Adipose tissue (tissue), 3 donors: ENCODE data around the gene UVSSA. TPM values are rescaled to one million over a fixed set of nuclear protein-coding genes. Genes with fewer than 3 reads are reported as not detected.
"Not testable (repeated sequence)": the region's sequence is repeated elsewhere in the genome, so short reads cannot be mapped to it uniquely, and the experiment has no call there.

Experiments
- H3K27ac ChIP-seq: one replicate; pipeline ENCODE4 v1.5.1; 2013; ENCODE audit warnings: low read depth, low read length
- WGBS, 3 donors: extraction: QIAGEN DNeasy Blood & Tissue Kit; methylation state at CpG; one replicate each; pipeline ENCODE4 v1.1.7; 2013; 5-methylcytosine and 5-hydroxymethylcytosine counted together
- polyA plus RNA-seq, 3 donors: library from polyadenylated mRNA; stranded (reverse); fragments of 200-250 nt; gene quantifications; one replicate each; pipeline ENCODE4 v1.2.3, GENCODE V29; 2013
- donor health status: healthy with polysubstance abuse.
- donor health status: Bipolar disorder and iron deficiency.
- donor health status: healthy.

Gene UVSSA
- polyA plus RNA-seq, 3 donors, result 5.6 to 9.8 (median 7.0) TPM

DNA sequence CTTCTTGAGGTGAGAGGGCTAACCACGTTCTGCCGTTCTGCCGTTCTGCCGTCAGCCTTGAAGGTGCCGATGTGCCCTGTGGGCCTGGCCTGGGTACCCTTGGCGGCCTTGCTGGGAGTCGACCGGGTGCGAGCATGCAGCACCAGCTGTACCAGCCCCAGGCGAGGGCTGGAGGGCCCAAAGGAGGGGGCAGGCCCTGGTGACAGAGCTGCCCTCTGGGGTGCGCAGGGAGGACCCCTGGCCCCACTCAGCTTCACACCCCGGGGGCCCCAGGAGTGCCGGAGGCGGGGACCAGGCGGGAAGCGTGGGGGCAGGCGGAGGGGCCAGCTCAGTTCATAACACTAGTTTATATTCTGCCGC is 22.1 kb downstream of the UVSSA start:
- 81 to 92% (median 87%) methylated on average over 18 of the region's 18 CpGs for WGBS, 3 donors
- H3K27ac ChIP-seq, result no peak overlapping the region

DNA sequence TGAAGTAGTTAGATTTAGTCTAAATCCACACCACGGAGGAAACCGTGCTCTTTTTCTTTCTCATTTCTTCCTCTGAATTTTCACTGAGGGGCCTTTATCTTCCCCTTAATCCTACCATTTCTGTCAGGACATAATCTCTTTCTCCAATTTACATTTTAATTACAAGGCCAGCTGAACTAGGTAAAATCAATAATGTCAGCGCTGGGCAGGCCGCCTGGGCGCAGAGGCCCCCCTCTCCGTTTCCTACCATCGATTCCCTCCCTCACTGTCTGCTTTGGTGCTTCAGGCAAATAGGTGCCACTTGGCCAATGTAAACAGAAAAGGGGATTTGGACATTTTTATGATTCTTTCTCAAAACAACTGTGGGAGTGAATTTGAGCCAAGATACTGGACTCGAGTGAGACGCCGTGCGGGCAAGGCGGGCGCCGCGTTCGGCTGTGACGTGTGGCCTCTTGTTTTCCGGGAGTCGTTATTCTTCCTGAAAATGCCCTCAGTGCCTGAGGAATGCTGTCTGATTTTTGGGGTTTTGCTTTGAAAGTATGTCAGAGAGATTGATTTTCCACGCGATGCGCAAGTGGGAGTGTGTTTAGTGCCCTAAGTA is 22.6 kb downstream of the UVSSA start:
- WGBS, 3 donors, result 59 to 95% (median 92%) methylated on average over 22 of the region's 22 CpGs
- H3K27ac ChIP-seq, result no peak overlapping the region

DNA sequence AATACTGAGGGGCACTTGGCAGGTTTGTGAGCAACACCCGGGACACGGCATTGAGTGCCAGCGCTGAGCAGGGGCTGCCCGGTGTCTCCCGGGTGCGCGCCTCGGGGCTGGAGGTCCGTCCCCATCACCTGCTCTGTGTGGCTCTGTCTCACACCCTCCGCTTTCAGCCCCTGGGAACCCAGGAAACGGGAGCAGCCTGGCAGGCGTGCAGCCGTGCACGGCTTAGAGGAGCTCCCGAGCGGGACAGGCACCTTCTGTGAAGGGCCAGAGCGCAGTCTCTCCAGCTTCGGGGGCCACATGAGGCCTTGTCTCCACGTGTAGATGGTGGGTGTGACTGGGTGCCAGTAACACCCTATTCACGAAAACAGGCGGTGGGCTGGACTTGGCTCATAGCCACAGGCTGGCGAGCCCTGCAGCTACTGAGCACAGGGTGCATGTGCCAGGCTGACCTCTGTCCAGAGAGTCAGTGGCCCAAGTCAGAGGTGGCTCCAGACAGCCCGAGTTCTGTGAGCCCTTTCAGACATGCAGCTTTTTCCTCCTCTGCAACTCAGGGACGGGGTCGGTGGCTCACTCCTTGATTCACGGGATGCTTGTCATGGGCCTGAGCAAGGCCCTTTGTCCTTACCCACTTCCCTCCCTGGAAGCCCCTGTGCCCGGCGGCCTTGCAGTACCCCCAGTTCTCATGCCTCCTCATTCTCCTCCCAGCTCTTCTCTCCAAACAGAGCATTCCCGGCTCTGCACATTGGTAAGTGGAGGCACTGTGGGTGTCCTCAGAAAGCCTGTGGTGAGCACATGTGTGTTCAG is 23.5 kb downstream of the UVSSA start:
- H3K27ac ChIP-seq, result no peak overlapping the region
- 90 to 94% (median 92%) methylated on average over 29 of the region's 29 CpGs for WGBS, 3 donors

GRCh38 chr4:1371176-1372165 is 24.5 kb downstream of the UVSSA start:
- WGBS, 3 donors, result 93 to 94% (median 93%) methylated on average over 27 to 28 of the region's 28 CpGs
- no peak overlapping the region for H3K27ac ChIP-seq

DNA sequence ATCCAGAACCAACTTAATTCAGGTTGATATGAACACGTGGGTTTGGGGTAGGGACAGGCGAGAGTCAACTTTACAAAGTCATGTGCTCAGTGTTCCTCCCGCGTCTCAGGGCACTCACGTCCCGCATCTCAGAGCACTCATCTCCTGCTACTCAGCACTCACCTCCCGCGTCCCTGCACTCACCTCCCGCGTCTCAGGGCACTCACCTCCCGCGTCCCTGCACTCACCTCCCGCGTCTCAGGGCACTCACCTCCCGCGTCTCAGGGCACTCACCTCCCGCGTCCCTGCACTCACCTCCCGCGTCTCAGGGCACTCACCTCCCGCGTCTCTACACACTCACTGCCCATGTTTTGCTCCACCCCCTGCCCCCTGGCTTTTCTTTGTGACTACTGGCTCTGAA is 25.6 kb downstream of the UVSSA start:
- WGBS, 3 donors, result 80 to 92% (median 85%) methylated on average over 11 to 22 of the region's 22 CpGs
- H3K27ac ChIP-seq, result not testable (repeated sequence)

DNA sequence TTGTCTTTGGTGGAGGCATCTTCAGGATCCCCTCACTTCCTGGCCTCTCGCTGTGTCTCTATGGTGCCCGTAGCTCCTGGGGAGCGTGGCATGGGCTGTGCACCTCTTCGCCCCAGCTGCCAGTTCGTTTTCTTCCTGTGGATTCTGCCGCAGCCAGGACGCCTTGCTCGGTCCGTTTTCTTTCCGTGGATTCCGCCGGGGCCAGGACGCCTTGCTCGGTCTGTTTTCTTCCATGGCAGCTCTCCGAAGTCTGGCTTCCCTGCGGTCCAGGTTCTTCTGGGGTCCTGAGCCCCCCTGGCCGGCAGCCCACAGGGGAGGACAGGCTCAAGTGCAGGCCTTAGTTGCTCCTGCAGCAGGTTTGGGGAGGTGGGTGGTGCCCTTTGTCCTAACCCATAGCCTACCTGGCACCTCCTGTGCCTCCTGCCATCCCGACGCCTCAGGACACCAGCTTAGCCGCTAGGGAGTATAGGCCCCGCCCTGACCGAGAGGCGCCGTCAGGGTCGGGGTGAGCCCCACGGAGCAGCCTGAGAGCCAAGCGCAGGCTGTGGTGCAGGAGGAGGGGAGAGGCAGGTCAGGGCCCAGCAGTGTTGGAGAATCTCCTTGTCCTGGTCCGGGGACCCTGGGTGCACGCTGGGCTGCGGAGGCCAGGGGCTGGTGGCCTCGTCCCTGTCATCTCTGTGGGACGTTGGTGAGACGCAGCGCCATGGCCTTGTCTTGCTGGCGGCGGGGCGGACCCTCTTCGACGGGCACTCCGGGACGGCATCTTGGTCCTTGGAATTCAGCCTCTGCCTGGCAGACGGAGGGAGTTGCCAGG is 27.1 kb downstream of the UVSSA start:
- 95 to 97% (median 95%) methylated on average over 41 to 42 of the region's 42 CpGs for WGBS, 3 donors
- no peak overlapping the region for H3K27ac ChIP-seq

- 95 to 97% (median 96%) methylated on average over 14 of the region's 14 CpGs for WGBS, 3 donors
These were observed 27.7 kb downstream of the UVSSA start for GRCh38 chr4:1374706-1375045.

DNA sequence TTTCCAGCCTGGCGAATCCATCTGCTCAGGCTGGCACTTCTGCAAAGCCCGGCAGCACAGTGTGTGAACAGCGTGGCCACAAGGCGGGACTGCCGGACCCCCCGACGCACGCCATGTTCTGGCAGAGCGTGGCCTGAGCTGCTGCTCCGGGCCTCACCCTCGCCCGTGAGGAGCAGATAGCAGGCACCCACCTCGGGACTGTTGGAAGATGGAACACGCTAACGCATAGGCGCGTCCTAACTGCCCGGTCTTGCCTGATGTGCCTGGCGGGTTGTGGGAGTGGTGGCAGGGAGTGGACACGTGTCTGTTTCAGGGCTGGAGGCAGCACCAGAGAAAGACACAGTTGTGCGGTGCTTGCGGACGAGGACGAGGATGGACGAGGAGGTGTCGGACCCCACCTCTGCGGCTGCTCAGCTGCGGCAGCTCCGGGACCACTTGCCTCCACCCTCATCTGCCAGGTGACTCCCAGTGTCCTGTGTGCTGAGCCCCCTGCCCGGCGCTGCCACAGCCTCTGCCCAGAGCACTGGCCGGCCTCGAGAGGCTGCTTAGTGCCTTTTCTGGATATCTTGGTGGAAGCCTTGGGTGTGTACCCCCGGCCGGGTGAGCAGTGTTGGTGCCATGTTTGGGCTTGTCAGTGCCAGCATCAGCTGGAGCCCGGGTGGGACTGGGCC is 28.2 kb downstream of the UVSSA start:
- 96 to 98% (median 96%) methylated on average over 35 to 36 of the region's 36 CpGs for WGBS, 3 donors
- no peak overlapping the region for H3K27ac ChIP-seq

More at GRCh38 chr4:1374706-1375045, 27.7 kb downstream of the UVSSA start:
- H3K27ac ChIP-seq, result no peak overlapping the region

DNA sequence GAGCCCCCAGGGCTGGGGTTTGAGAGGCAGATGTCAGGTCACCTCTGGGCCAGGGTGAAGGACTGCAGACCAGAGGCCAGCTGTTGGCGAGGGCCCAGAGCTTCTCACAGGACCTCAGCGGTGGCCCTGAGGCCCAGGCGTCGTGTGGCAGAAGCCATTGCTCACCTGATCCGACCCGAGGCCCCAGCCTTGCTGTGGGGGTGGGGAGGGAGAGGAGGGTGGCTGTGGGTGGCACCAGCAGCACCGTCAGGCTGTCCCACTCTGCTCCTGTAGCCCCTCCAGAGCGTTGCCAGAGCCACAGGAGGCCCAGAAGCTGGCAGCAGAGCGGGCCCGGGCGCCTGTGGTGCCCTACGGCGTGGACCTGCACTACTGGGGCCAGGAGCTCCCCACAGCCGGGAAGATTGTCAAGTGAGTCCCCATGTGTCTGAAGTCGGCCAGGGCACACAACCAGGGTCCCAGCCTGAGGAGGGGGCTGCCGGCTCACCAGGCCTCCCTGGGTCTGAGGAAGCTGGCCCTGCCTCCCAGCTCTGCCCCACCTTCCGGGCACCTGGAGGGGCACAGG is 28.8 kb downstream of the UVSSA start:
- 86 to 94% (median 87%) methylated on average over 13 to 17 of the region's 17 CpGs for WGBS, 3 donors
- no peak overlapping the region for H3K27ac ChIP-seq

- WGBS, 3 donors, result 89 to 95% (median 92%) methylated on average over 23 of the region's 23 CpGs
- no peak overlapping the region for H3K27ac ChIP-seq
These were observed 29.4 kb downstream of the UVSSA start for GRCh38 chr4:1376391-1376840.

DNA sequence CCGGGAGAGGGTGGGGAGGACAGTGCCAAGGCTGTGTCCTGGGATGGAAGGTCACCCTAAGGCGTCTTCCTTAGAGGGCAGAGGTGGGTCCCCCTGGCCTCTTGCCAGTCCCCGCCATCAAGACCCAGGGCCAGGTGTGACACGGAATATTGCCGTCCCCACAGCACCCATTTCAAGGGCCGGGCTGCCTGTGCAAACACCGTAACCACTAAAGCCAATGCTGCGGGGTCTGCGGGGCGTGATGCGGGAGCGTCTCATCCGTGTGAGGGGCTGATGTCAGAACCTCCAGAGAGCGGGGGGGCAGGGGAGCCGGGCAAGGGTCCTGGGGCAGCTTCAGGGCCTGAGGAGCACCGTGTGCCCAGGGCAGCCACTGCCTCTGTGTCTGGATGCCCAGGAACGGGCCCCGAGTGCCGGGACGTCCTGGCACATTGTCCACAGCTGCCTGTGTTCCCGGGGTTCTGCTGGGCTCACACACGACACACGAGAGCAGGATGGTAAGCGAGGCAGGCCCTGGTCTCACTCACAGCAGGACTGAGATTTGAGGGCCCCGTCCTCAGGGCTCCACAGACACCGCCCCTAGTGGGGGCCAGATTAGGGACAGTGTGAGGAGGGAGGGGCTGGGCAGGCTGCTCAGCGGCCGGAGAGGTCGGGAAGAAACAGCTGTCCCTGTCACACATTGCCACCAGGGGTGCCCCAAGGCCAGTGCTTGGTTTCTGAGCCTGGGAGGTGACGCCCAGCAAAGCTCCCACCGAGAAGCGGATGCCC is 30.0 kb downstream of the UVSSA start:
- 86 to 93% (median 91%) methylated on average over 31 to 32 of the region's 32 CpGs for WGBS, 3 donors
- no peak overlapping the region for H3K27ac ChIP-seq

GRCh38 chr4:1377606-1378261 is 30.7 kb downstream of the UVSSA start:
- no peak overlapping the region for H3K27ac ChIP-seq
- WGBS, 3 donors, result 92 to 95% (median 94%) methylated on average over 19 of the region's 19 CpGs

DNA sequence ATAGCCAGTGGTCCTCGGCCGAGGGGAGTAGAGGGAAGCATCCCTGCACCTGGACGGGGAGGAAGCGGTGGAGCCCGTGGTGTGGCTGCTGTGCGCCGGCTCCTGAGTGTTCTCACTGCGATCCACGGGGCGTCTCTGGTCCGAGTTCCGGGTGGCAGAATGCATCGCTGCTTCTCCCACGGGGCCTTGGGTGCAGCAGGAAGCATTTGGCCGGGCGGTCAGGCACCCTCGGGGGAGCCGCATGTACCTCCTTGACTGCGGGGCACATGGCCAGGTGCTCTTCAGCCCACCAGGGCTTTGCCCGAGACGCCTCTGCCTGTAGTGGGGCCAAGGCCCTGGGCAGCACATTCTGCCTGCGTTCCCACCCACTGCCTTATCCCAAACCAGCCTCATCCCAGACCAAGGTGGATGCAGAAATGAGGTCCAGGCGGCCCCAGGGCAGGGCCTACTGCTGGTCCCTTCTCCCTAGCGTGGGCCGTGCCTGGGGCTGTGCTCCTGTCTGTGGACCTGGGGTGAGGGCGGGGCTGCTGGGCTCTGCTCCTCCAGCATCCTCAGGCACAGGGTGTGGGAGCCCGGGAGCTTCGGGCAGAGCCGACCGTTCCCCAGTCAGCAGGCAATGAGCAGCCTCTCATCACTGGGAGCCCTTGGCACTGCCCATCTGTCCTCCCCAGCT is 31.7 kb downstream of the UVSSA start:
- no peak overlapping the region for H3K27ac ChIP-seq
- WGBS, 3 donors, result 90 to 91% (median 91%) methylated on average over 27 to 30 of the region's 30 CpGs

- no peak overlapping the region for H3K27ac ChIP-seq
- 41 to 93% (median 90%) methylated on average over 26 to 27 of the region's 27 CpGs for WGBS, 3 donors
These were observed 32.4 kb downstream of the UVSSA start for GRCh38 chr4:1379351-1379781.

GRCh38 chr4:1379801-1380331 is 32.9 kb downstream of the UVSSA start:
- WGBS, 3 donors, result 88 to 93% (median 90%) methylated on average over 20 to 31 of the region's 31 CpGs
- H3K27ac ChIP-seq, result no peak overlapping the region
